Fibroblast of pulmonary artery (primary cell): ENCODE measurements around the gene SYNC.
A peak's percentile ranks its signal among the peaks of the same experiment; 100 is the strongest.

Source experiments
- DNase-seq: peaks from one replicate; pipeline ENCODE4 v3.0.0-alpha.2; 2010; ENCODE audit warnings: low read depth
- H3K4me3 ChIP-seq: replicated peaks from 2 replicates; pipeline ENCODE4 v1.5.1; 2011; ENCODE audit warnings: low read depth, mild to moderate bottlenecking, control low read depth, low read length, moderate library complexity
- CTCF ChIP-seq: IDR thresholded peaks from 2 replicates; pipeline ENCODE4 v1.5.1; 2011; ENCODE audit warnings: mild to moderate bottlenecking, control low read depth, low read length, inconsistent platforms; ENCODE audit errors: missing control alignments

Gene SYNC

GRCh38 chr1:32693455-32694174 is 9.0 kb downstream of the SYNC start:
- DNase-seq = no peak
- H3K4me3 ChIP-seq = no peak overlapping the region
- no peak for TF ChIP-seq CTCF

GRCh38 chr1:32686387-32686786 is 16.2 kb downstream of the SYNC start:
- H3K4me3 ChIP-seq = no peak overlapping the region
- DNase-seq = no peak
- TF ChIP-seq CTCF = no peak

- no peak for DNase-seq
- TF ChIP-seq CTCF = no peak
- H3K4me3 ChIP-seq = no peak overlapping the region
Measured at GRCh38 chr1:32685498-32685897, 17.1 kb downstream of the SYNC start.

GRCh38 chr1:32684167-32684811 is 18.3 kb downstream of the SYNC start:
- H3K4me3 ChIP-seq = no peak overlapping the region
- no peak for TF ChIP-seq CTCF
- DNase-seq = peak; percentile 89

GRCh38 chr1:32683397-32683796 is 19.2 kb downstream of the SYNC start:
- TF ChIP-seq CTCF = no peak
- no peak for DNase-seq
- no peak overlapping the region for H3K4me3 ChIP-seq

- DNase-seq = no peak
- H3K4me3 ChIP-seq = no peak overlapping the region
- no peak for TF ChIP-seq CTCF
Measured at GRCh38 chr1:32681999-32682398, 20.6 kb downstream of the SYNC start.

GRCh38 chr1:32681509-32681908 is 21.1 kb downstream of the SYNC start:
- H3K4me3 ChIP-seq = no peak overlapping the region
- peak; percentile 53 for DNase-seq
- no peak for TF ChIP-seq CTCF
